ENCODE results near the gene S100A7. TPM values are rescaled to one million over a fixed set of nuclear protein-coding genes. Genes with fewer than 3 reads are reported as not detected.

S100A7 gene
- total and polyA plus RNA-seq, 4 donors, result not detected

DNA sequence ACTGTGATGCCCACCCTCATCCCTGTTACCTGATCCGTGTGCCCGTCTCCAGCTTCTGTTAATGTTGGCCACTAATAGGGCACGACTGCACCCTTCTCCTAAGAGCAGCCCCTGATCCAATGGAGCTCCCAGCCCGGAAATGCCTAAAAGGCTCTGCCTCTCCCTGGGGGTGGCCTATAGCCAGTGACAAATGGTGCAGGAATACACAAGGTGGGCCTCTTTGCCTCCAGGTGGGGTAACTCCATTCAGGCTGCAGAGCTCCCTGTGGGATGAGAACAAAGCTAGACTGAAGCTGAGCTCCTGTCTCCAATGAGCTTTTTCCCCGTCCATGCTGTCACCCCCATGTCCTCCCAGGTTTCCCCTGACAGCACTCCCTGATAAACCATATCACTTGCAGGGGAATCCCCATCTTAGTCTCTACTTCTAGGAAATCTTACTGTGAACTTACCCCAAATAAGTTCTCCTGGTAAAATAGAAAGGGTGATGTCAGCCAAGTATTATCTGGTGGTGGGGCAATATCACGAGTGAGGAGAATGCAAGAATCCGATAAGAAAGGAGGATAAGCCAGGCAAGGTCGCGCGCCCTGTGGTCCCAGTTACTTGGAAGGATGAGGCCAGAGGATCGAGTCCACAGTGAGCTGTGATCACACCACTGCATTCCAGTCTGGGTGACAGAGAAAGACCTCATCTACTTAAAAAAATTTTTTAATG, 25.6 kb downstream of the S100A7 start:
- Histone ChIP-seq H3K4me3 (ENCODE audit: low read depth, low read length) (no peak overlapping the region), H3K9me3 (ENCODE audit: control insufficient read depth, insufficient read depth, low read length) (no peaks in the 10 kb centered on the region), H3K27me3 (ENCODE audit: control insufficient read depth, insufficient read depth, low read length) (no peaks in the 10 kb centered on the region), H3K4me1 (ENCODE audit: control insufficient read depth, insufficient read depth, low read length) (no peaks in the 10 kb centered on the region), H3K36me3 (ENCODE audit: control insufficient read depth, insufficient read depth, low read length) (no peaks in the 10 kb centered on the region), H3K27ac (ENCODE audit: low read depth, low read length) (no peak overlapping the region)
- DNase-seq (ENCODE audit: low read depth in 4 of 6, low spot score in 6 of 6), result no peak
- WGBS (ENCODE audit: insufficient coverage), result 83% methylated on average over 11 of the region's 11 CpGs

DNA sequence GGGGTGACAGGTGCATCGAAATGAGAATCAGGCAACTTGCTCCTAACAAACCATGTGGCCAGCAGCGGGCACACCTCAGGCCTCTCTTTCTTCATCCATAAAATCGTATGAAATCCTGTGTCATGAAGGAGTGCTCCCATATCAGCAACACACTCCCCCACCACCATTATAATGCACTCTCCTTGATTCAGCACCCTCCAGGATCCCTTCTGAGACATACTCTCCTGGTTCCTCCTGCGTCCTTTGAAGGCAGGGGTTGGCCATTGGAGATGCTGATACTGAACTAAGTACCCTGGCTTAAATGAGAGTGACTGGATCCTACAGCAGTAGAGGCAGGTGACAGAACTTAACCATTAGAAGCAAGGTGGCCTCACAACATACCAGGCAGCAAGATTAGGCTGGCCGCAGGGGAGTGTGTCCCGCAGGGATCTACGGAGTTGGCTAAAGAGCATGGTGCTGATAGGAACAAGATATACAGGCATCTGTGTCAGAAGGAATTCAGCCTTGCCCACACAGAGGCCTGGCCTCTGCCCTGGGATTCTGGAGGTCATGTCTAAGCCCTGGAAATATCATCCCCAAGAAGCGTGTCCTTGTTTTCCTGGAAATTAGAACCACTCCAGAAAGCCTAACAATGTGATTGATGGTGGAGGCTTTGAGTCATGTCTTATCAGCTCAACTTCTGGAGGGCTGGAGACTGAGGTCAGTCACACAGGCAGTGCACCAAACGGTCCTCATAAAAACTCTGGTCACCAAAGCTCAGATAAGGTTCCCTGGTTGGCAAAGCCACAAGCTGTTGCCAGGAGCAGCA, 27.4 kb downstream of the S100A7 start:
- 84% methylated on average over 7 of the region's 9 CpGs for WGBS (ENCODE audit: insufficient coverage)

DNA sequence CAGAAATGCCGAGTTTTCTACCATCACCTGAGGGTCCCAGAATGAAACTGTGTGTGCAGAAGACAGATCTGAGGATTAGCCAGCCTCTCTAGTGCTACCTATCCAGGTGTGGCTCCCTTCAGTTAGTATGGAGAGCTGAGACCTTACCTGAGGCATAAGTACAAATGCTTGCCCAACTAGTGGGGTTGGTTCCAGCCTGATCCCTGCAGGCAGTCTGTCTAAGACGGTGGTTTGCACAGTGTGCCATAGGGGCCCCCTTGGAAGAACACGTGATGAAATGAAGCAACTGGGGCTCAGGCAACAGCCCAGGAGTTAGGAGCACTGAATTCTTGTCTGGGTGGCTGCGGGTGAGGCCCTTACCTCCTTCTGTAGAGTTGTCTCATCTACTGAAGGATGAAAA, 28.5 kb downstream of the S100A7 start:
- 76% methylated on average over 3 of the region's 4 CpGs for WGBS (ENCODE audit: insufficient coverage)
- H3K36me3 ChIP-seq (ENCODE audit: control insufficient read depth, insufficient read depth, low read length), result no peaks in the 10 kb centered on the region

More for the DNA sequence above, 27.4 kb downstream of the S100A7 start:
- H3K36me3 ChIP-seq (ENCODE audit: control insufficient read depth, insufficient read depth, low read length), result no peaks in the 10 kb centered on the region
- H3K4me3 ChIP-seq (ENCODE audit: low read depth, low read length), result no peak overlapping the region
- no peak for DNase-seq (ENCODE audit: low read depth in 4 of 6, low spot score in 6 of 6)
- no peak overlapping the region for H3K27ac ChIP-seq (ENCODE audit: low read depth, low read length)
- H3K4me1 ChIP-seq (ENCODE audit: control insufficient read depth, insufficient read depth, low read length), result peaks cover 1% of the 10 kb centered on the region
- H3K27me3 ChIP-seq (ENCODE audit: control insufficient read depth, insufficient read depth, low read length), result peaks cover 2% of the 10 kb centered on the region
- no peaks in the 10 kb centered on the region for H3K9me3 ChIP-seq (ENCODE audit: control insufficient read depth, insufficient read depth, low read length)

DNA sequence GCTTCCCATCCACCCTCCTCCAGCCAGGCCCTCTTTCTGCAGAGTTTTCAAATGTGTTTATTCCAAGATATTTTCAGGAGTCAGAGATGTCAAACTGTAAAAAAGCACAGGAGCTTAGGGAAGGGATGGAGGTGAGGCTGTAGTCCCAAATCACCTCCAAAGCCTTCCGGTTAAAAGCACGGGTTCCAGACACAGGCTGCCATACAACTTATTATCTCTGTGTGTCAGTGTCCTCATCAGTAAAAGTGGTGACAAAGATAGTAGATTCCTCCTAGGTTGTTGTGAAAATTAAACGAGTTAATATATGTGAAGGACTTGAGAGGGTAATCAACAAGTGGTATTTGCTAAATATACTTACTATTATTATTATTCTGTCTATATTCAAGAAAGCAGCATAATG, 29.0 kb downstream of the S100A7 start:
- no peaks in the 10 kb centered on the region for H3K36me3 ChIP-seq (ENCODE audit: control insufficient read depth, insufficient read depth, low read length)
- H3K27ac ChIP-seq (ENCODE audit: low read depth, low read length), result no peak overlapping the region
- no CpG with 5 or more reads among the region's 3 CpGs for WGBS (ENCODE audit: insufficient coverage)
- no peak overlapping the region for H3K4me3 ChIP-seq (ENCODE audit: low read depth, low read length)
- DNase-seq (ENCODE audit: low read depth in 4 of 6, low spot score in 6 of 6), result no peak
- peaks cover 2% of the 10 kb centered on the region for H3K4me1 ChIP-seq (ENCODE audit: control insufficient read depth, insufficient read depth, low read length)
- no peaks in the 10 kb centered on the region for H3K9me3 ChIP-seq (ENCODE audit: control insufficient read depth, insufficient read depth, low read length)
- peaks cover 2% of the 10 kb centered on the region for H3K27me3 ChIP-seq (ENCODE audit: control insufficient read depth, insufficient read depth, low read length)

More for the DNA sequence above, 28.5 kb downstream of the S100A7 start:
- peaks cover 2% of the 10 kb centered on the region for H3K27me3 ChIP-seq (ENCODE audit: control insufficient read depth, insufficient read depth, low read length)
- no peak overlapping the region for H3K4me3 ChIP-seq (ENCODE audit: low read depth, low read length)
- no peak overlapping the region for H3K27ac ChIP-seq (ENCODE audit: low read depth, low read length)
- no peak for DNase-seq (ENCODE audit: low read depth in 4 of 6, low spot score in 6 of 6)
- H3K9me3 ChIP-seq (ENCODE audit: control insufficient read depth, insufficient read depth, low read length), result no peaks in the 10 kb centered on the region
- H3K4me1 ChIP-seq (ENCODE audit: control insufficient read depth, insufficient read depth, low read length), result peaks cover 2% of the 10 kb centered on the region

DNA sequence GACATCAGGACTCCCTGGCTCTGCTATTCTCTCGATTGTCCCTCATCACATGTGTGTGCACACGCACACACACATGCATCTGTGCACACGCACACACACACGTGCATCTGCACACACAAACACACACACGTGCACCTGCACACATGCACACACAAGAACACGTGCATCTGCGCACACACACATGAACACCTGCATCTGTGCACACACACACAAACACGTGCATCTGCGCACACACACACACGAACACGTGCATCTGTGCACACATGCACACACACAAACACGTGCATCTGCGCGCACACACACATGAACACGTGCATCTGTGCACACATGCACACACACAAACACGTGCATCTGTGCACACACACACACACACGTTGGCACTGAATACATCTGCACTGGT, 29.4 kb downstream of the S100A7 start:
- no peaks in the 10 kb centered on the region for H3K9me3 ChIP-seq (ENCODE audit: control insufficient read depth, insufficient read depth, low read length)
- H3K27me3 ChIP-seq (ENCODE audit: control insufficient read depth, insufficient read depth, low read length), result peaks cover 2% of the 10 kb centered on the region
- DNase-seq (ENCODE audit: low read depth in 4 of 6, low spot score in 6 of 6), result no peak
- peaks cover 2% of the 10 kb centered on the region for H3K4me1 ChIP-seq (ENCODE audit: control insufficient read depth, insufficient read depth, low read length)
- 86% methylated on average over 16 of the region's 17 CpGs for WGBS (ENCODE audit: insufficient coverage)
- no peak overlapping the region for H3K27ac ChIP-seq (ENCODE audit: low read depth, low read length)
- no peaks in the 10 kb centered on the region for H3K36me3 ChIP-seq (ENCODE audit: control insufficient read depth, insufficient read depth, low read length)
- no peak overlapping the region for H3K4me3 ChIP-seq (ENCODE audit: low read depth, low read length)

DNA sequence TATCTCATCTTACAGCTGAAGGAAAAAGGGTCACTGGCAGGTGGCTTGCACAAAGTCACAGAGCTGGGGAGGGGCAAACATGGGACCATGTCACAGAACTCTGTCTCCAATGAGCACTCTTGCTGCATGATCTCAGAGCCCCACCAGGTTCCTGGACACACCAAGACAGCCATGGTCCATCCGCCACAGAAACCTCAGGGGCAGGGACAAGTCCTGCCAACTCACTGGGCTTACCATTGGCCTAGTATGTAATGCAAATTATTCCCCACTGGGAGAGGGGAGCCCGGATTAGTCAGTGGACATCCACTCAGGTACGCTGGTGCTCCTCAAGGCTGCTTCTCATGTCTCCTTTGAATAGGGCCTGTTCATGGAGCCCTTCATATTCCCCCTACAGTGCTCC, 29.9 kb downstream of the S100A7 start:
- H3K9me3 ChIP-seq (ENCODE audit: control insufficient read depth, insufficient read depth, low read length), result no peaks in the 10 kb centered on the region
- H3K4me3 ChIP-seq (ENCODE audit: low read depth, low read length), result no peak overlapping the region
- no peak overlapping the region for H3K27ac ChIP-seq (ENCODE audit: low read depth, low read length)
- H3K36me3 ChIP-seq (ENCODE audit: control insufficient read depth, insufficient read depth, low read length), result no peaks in the 10 kb centered on the region
- peaks cover 2% of the 10 kb centered on the region for H3K4me1 ChIP-seq (ENCODE audit: control insufficient read depth, insufficient read depth, low read length)
- DNase-seq (ENCODE audit: low read depth in 4 of 6, low spot score in 6 of 6), result no peak
- 75% methylated on average over 3 of the region's 3 CpGs for WGBS (ENCODE audit: insufficient coverage)
- H3K27me3 ChIP-seq (ENCODE audit: control insufficient read depth, insufficient read depth, low read length), result peaks cover 2% of the 10 kb centered on the region

DNA sequence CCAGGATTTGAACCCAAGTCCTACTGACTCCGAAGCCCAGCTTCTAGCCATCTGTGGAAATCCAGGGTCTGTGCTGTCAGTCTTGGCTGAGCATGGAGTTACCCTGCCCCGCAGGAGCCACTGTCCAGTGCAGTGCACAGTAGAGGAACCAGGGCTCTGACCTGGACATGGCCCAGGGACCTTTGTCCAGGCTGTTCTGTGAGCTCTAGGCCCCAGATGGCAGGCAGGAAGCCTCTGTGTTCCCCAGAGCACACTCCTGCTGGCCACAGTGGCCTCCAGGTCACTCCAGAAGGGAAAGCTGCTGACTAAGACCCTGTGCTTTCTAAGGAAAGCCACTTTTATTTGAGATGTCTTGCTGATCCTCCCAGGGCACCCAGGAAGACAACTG, 30.3 kb downstream of the S100A7 start:
- no peak overlapping the region for H3K4me3 ChIP-seq (ENCODE audit: low read depth, low read length)
- H3K27ac ChIP-seq (ENCODE audit: low read depth, low read length), result no peak overlapping the region
- H3K36me3 ChIP-seq (ENCODE audit: control insufficient read depth, insufficient read depth, low read length), result no peaks in the 10 kb centered on the region
- H3K4me1 ChIP-seq (ENCODE audit: control insufficient read depth, insufficient read depth, low read length), result peaks cover 2% of the 10 kb centered on the region
- DNase-seq (ENCODE audit: low read depth in 4 of 6, low spot score in 6 of 6), result no peak
- peaks cover 2% of the 10 kb centered on the region for H3K27me3 ChIP-seq (ENCODE audit: control insufficient read depth, insufficient read depth, low read length)
- 84% methylated on average over 2 of the region's 2 CpGs for WGBS (ENCODE audit: insufficient coverage)
- no peaks in the 10 kb centered on the region for H3K9me3 ChIP-seq (ENCODE audit: control insufficient read depth, insufficient read depth, low read length)

DNA sequence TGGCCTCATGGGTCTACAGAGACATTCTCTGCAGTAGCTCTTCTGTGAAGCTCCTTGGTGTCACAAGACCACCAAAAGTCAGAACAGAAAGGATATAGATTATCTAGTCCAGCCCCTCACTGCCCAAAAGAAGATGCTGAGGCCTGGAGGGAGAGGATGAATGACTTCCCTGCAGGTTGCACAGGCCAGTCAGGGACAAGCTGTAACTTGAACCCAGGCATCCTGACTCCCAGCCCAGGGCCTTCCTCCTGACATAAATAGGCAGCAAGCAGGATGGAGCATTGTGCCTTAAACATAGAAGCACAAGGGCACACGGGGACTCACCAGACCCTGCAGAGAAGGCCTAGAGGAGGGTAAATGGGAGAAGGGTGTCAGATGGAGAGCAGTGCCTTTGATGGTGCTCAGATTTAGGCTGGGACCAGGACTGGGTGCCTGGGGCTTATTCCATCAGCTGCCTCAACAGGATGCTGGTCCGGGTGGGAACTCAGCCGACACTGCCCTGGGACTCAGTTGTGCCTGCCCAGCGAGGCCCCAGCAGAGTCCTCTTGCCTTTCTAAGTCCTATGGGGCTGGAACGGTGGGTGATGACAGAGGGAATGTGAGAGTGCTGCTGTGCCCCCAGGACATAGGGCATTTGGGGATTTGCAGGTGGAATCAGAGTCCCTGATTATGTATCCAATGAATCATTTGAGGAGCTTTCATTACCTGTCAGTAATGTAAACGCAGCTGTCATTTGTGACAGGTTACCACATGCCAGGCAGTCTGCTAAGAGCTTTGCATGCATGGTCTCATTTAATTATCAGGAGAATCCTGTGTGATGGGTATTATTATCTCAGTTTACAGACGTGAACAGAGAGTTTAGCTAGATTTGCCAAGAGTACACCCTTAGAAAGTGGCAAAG, 30.9 kb downstream of the S100A7 start:
- Histone ChIP-seq H3K27ac (ENCODE audit: low read depth, low read length) (no peak overlapping the region), H3K36me3 (ENCODE audit: control insufficient read depth, insufficient read depth, low read length) (no peaks in the 10 kb centered on the region), H3K4me1 (ENCODE audit: control insufficient read depth, insufficient read depth, low read length) (peaks cover 2% of the 10 kb centered on the region), H3K4me3 (ENCODE audit: low read depth, low read length) (no peak overlapping the region), H3K27me3 (ENCODE audit: control insufficient read depth, insufficient read depth, low read length) (peaks cover 2% of the 10 kb centered on the region), H3K9me3 (ENCODE audit: control insufficient read depth, insufficient read depth, low read length) (no peaks in the 10 kb centered on the region)
- DNase-seq (ENCODE audit: low read depth in 4 of 6, low spot score in 6 of 6), result no peak
- 71% methylated on average over 5 of the region's 7 CpGs for WGBS (ENCODE audit: insufficient coverage)

DNA sequence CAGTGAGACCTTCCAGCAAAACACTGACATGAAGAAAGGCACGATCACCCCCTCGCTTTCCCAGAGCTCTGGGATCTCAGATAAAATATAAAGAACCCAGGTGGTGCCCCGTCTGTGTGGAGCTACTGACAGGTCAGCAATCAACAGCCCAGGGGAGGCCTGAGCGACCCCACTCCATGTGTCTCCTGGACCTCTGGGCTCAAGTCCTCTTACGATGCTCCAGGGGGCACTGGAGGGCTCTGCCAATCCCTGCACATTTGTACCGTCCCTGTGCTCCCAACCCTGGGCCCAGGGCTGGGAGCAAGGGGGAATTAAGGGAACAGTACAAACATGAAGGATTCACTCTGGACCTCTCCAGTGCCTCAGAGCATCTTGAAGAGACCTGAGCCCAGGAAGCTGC, 31.7 kb downstream of the S100A7 start:
- peaks cover 2% of the 10 kb centered on the region for H3K27me3 ChIP-seq (ENCODE audit: control insufficient read depth, insufficient read depth, low read length)
- 54% methylated on average over 6 of the region's 6 CpGs for WGBS (ENCODE audit: insufficient coverage)
- H3K9me3 ChIP-seq (ENCODE audit: control insufficient read depth, insufficient read depth, low read length), result no peaks in the 10 kb centered on the region
- no peak overlapping the region for H3K4me3 ChIP-seq (ENCODE audit: low read depth, low read length)
- H3K36me3 ChIP-seq (ENCODE audit: control insufficient read depth, insufficient read depth, low read length), result no peaks in the 10 kb centered on the region
- peaks cover 2% of the 10 kb centered on the region for H3K4me1 ChIP-seq (ENCODE audit: control insufficient read depth, insufficient read depth, low read length)
- no peak overlapping the region for H3K27ac ChIP-seq (ENCODE audit: low read depth, low read length)
- DNase-seq (ENCODE audit: low read depth in 4 of 6, low spot score in 6 of 6), result no peak
